GM12875 (cell line): ENCODE data around the gene CHP2.

ENCODE experiments used
- H3K4me3 ChIP-seq: one replicate; pipeline ENCODE4 v1.5.1; 2011; ENCODE audit warnings: low read depth, low read length, control low read depth
- TF ChIP-seq, protein P1 (sequence below): IDR thresholded peaks from 2 replicates; pipeline ENCODE4 v1.5.1; 2011; ENCODE audit warnings: low read depth, mild to moderate bottlenecking, control low read depth, inconsistent platforms, low read length, moderate library complexity, borderline replicate concordance; ENCODE audit not compliant: insufficient read depth

Gene CHP2

DNA sequence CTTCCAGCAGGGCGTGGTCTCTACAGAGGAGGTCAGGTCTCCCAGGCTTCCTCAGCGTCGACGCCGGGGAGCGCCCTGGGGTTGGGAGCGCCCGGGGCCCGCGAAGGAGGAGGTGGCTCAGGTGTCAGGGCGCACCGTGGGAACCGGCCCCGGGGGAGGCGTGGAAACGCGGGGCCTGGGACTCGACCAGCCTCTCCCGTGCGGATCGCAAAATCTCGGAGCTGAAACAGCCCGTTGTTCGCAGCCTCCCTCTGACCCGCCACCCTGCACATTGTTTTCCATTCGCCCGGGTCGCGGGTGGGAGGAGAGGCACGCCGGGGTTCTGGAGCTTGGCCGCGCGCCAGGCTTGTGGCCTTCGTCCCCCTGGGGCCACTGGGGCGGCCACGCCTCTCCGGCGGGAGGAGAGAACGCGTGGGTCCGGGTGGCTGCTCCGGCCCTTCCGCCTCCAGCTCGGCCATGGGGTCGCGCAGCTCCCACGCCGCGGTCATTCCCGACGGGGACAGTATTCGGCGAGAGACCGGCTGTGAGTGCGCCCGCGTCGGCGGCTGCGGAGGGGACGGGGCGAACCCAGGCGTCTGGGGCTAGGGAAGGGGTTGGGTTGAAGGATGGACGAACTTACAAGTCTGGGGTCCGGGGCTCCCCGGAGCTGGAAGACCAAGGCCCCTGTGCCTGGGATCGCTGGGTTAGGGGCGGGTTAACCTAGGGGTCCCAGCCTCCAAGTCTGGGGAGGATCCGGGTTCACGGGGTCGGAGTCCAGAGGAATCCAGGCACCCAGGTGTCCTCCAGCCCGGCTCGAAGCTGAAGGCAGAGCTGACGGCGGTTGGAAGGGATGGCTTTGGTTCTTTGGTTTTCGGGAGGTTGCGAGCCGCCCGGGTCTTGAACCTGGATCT, at the start of gene CHP2:
Gene CHP2, plus strand, starts transcription at position 433 of the 890 bp plus-strand sequence. Its CDS starts 24 bp downstream, at position 457.
- TF ChIP-seq, protein P1, sequence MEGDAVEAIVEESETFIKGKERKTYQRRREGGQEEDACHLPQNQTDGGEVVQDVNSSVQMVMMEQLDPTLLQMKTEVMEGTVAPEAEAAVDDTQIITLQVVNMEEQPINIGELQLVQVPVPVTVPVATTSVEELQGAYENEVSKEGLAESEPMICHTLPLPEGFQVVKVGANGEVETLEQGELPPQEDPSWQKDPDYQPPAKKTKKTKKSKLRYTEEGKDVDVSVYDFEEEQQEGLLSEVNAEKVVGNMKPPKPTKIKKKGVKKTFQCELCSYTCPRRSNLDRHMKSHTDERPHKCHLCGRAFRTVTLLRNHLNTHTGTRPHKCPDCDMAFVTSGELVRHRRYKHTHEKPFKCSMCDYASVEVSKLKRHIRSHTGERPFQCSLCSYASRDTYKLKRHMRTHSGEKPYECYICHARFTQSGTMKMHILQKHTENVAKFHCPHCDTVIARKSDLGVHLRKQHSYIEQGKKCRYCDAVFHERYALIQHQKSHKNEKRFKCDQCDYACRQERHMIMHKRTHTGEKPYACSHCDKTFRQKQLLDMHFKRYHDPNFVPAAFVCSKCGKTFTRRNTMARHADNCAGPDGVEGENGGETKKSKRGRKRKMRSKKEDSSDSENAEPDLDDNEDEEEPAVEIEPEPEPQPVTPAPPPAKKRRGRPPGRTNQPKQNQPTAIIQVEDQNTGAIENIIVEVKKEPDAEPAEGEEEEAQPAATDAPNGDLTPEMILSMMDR = no peak
- H3K4me3 ChIP-seq = no peak within 1 kb of the TSS

DNA sequence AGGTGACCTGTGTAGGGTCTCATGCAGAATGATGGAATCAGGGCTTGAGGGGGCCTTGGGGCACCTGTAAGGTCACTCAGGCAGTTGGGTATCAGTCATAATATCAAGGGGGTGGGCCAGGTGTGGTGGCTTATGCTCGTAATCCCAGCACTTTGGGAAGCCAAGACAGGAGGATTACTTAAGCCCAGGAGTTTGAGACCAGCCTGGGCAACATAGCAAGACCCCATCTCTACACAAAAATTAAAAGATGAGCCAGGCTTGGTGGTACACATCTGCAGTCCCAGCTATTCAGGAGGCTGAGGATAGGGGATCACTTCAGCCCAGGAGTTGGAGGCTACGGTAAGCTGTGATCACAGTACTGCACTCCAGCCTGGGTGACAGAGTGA, 49.3 kb upstream of the CHP2 start:
- TF ChIP-seq, protein P1 = no peak
- no peak overlapping the region for H3K4me3 ChIP-seq

- H3K4me3 ChIP-seq = no peak overlapping the region
- TF ChIP-seq, protein P1 = no peak
Measured at GRCh38 chr16:23706439-23706838, 48.4 kb upstream of the CHP2 start.

DNA sequence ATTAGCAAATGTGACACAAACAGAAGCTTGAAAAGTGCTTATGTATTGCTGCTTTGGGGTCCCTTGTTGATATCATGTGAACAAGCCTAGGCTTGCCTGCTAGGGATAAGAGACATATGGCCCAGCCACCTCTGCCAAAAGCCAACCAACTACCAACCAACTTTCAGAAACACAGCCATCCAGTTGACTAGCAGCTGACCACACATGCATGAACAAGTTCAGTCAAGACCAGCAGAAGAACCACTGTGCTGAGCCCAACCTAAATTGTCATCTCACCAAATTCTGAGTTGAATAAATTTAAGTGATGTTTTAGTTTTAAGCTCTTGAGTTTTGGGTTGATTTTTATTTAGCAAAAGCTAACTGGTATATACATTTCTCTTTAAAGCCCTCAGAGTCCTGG, 45.3 kb upstream of the CHP2 start:
- no peak overlapping the region for H3K4me3 ChIP-seq
- TF ChIP-seq, protein P1 = no peak

GRCh38 chr16:23710008-23710407, 44.8 kb upstream of the CHP2 start:
- TF ChIP-seq, protein P1 = no peak
- H3K4me3 ChIP-seq = no peak overlapping the region

DNA sequence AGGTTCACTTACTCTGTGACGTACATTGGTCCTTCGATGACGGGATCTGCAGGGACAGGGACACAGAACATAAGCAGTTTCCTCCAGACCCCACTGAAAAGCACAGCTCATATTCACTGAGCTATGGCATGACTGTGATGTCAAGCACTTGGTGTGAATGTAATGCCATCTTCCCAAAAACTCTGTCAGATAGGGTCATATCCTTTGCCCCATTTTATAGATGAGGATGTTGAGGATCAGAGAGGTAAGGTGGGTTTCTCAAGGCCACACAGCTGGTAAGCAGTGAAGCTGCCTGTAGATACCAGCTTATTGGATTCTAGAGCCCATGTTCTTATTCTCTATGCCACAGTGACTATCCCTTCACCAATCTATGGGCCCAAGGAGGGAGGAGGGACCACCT, 44.3 kb upstream of the CHP2 start:
- TF ChIP-seq, protein P1 = no peak
- no peak overlapping the region for H3K4me3 ChIP-seq

DNA sequence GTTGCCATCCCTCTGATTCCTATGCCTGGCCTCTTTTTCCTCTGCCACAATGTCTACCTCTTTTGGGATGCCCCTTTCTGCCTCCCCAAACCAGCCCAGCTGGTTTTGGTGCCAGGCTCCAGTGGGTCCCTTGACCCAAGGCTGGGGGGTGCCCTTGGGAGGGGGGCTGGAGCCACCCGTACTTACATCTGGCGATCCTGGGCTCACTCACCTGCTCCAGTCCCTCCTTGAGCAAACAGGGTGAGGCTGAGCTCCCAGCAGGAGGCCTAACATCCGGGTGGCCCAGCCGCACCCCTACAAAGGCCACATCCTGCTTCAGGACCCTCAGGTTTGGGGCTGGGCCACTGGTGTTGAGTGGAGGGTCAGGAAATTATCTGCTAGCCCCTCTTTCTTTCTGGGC, 43.0 kb upstream of the CHP2 start:
- no peak overlapping the region for H3K4me3 ChIP-seq
- TF ChIP-seq, protein P1 = no peak
